ENCODE data around the gene LTBP2.

DNA sequence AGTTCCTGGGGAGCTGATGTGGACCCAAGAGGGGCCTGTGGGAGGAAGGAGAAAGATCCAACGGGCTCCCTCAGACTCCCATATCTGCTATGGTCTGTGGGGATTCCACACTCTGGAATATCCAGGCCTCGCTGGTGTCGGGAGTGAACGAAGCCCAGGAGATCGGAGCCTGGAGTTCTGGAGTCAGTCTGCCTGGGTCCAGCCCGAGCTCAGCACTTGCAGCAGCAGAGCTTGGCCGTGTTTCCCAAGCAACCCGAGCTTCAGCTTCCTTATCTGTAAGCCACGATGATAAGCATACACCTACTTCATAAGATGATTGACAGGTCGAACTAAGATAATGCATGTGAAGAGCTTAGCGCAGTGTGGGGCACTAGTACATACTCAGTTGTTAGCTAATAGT is 10.1 kb downstream of the LTBP2 start:
- TF ChIP-seq, protein P1, sequence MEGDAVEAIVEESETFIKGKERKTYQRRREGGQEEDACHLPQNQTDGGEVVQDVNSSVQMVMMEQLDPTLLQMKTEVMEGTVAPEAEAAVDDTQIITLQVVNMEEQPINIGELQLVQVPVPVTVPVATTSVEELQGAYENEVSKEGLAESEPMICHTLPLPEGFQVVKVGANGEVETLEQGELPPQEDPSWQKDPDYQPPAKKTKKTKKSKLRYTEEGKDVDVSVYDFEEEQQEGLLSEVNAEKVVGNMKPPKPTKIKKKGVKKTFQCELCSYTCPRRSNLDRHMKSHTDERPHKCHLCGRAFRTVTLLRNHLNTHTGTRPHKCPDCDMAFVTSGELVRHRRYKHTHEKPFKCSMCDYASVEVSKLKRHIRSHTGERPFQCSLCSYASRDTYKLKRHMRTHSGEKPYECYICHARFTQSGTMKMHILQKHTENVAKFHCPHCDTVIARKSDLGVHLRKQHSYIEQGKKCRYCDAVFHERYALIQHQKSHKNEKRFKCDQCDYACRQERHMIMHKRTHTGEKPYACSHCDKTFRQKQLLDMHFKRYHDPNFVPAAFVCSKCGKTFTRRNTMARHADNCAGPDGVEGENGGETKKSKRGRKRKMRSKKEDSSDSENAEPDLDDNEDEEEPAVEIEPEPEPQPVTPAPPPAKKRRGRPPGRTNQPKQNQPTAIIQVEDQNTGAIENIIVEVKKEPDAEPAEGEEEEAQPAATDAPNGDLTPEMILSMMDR (IDR thresholded peaks at IDR 0.05): no peak
- TF ChIP-seq POLR2A (IDR thresholded peaks at IDR 0.05): no peak
- TF ChIP-seq POLR2AphosphoS5 (IDR thresholded peaks at IDR 0.05): no peak

All from stomach (tissue), 4 donors.